ENCODE results near the gene GSTT4.

DNA sequence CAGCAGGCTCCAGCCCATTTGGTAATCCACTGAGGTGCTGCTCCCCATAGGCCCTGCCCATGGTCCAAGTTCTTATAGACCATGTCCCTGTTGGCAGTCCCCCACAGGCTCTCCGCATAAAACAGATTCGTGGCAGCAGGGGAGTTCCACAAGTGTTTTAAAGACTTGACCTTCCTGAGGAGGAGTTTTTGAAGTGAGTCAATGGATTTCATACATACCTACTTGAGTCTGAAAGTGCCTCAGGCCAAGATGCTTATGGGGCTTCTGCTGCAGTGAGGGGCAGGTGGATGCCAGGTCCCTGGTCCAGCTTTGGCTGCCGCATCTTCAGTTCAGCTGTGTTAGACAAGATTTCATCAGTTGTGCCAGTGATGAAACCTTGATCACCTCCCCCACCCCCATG is 49.1 kb upstream of the GSTT4 start:
- no peak for TF ChIP-seq CTCF (conservative IDR thresholded peaks at IDR 0.05; ENCODE audit: low read depth, low read length)
- no peak for TF ChIP-seq EZH2 (IDR thresholded peaks at IDR 0.05; ENCODE audit: low read length, unreplicated experiment)
- TF ChIP-seq EZH2phosphoT487 (IDR thresholded peaks at IDR 0.05; ENCODE audit: borderline replicate concordance, low read length), result no peak
